ENCODE data around the gene DIO3. TPM values are rescaled to one million over a fixed set of nuclear protein-coding genes. Genes with fewer than 3 reads are reported as not detected.

DIO3 gene
- polyA plus RNA-seq, 3 donors, result not detected

GRCh38 chr14:101601606-101602465 lies 40.5 kb downstream of the DIO3 start:
- DNase-seq, result no peak
- H3K4me2 ChIP-seq (replicated peaks; ENCODE audit: extremely low read depth, low read length, poor library complexity, severe bottlenecking), result no peak overlapping the region
- no peaks in the 10 kb centered on the region for H3K9me3 ChIP-seq (replicated peaks in 1 of 2; ENCODE audit: control insufficient read depth in 1 of 2, insufficient read depth in 1 of 2, low read length in 2 of 2)
- Mint-ChIP-seq H3K36me3 (no peaks in the 10 kb centered on the region), H3K27me3 (ENCODE audit: low read depth in 3 of 3) (peaks cover 3 to 12% (median 4%) of the 10 kb centered on the region in 3 donors), H3K9me3 (peaks cover 0 to 14% (median 8%) of the 10 kb centered on the region in 7 donors), H3K4me1 (peaks cover 4% of the 10 kb centered on the region), H3K4me3 (no peak overlapping the region), H3K27ac (no peak overlapping the region)
- no peaks in the 10 kb centered on the region for H4K20me1 ChIP-seq (ENCODE audit: insufficient read depth, low read length)
- WGBS (ENCODE audit: insufficient coverage), result 97% methylated on average over 34 of the region's 35 CpGs
- H2AFZ ChIP-seq (ENCODE audit: insufficient read depth, low read depth, low read length, poor library complexity, severe bottlenecking), result no peak overlapping the region
- TF ChIP-seq CTCF (IDR thresholded peaks at IDR 0.05), result no peak
- peaks cover 0 to 1% of the 10 kb centered on the region in 2 donors for H3K4me1 ChIP-seq (ENCODE audit: control insufficient read depth in 1 of 2, insufficient read depth in 2 of 2, low read length in 2 of 2)
- intact Hi-C loops (cut with micrococcal nuclease), result no loop called here
- H3K27ac ChIP-seq (ENCODE audit: low read depth in 1 of 2, low read length in 2 of 2), result no peak overlapping the region
- no peaks in the 10 kb centered on the region for H3K27me3 ChIP-seq (ENCODE audit: control insufficient read depth in 2 of 2, insufficient read depth in 2 of 2, low read length in 2 of 2)
- H3K4me3 ChIP-seq (replicated peaks in 1 of 3; ENCODE audit: low read depth in 2 of 3, low read length in 3 of 3), result no peak overlapping the region
- no peak overlapping the region for H3K9ac ChIP-seq (ENCODE audit: insufficient read depth, low read length, poor library complexity, severe bottlenecking)
- no peaks in the 10 kb centered on the region for H3K79me2 ChIP-seq (ENCODE audit: insufficient read depth, low read length)
- H3K36me3 ChIP-seq (replicated peaks in 1 of 2; ENCODE audit: control insufficient read depth in 1 of 2, insufficient read depth in 2 of 2, low read length in 2 of 2), result no peaks in the 10 kb centered on the region

- Histone ChIP-seq H3K4me2 (replicated peaks; ENCODE audit: extremely low read depth, low read length, poor library complexity, severe bottlenecking) (no peak overlapping the region), H3K4me1 (ENCODE audit: control insufficient read depth in 1 of 2, insufficient read depth in 2 of 2, low read length in 2 of 2) (no peaks in the 10 kb centered on the region), H4K20me1 (ENCODE audit: insufficient read depth, low read length) (no peaks in the 10 kb centered on the region), H3K4me3 (replicated peaks in 1 of 3; ENCODE audit: low read depth in 2 of 3, low read length in 3 of 3) (no peak overlapping the region), H3K27ac (ENCODE audit: low read depth in 1 of 2, low read length in 2 of 2) (no peak overlapping the region), H3K27me3 (ENCODE audit: control insufficient read depth in 2 of 2, insufficient read depth in 2 of 2, low read length in 2 of 2) (no peaks in the 10 kb centered on the region), H3K36me3 (replicated peaks in 1 of 2; ENCODE audit: control insufficient read depth in 1 of 2, insufficient read depth in 2 of 2, low read length in 2 of 2) (no peaks in the 10 kb centered on the region), H3K9me3 (replicated peaks in 1 of 2; ENCODE audit: control insufficient read depth in 1 of 2, insufficient read depth in 1 of 2, low read length in 2 of 2) (no peaks in the 10 kb centered on the region), H2AFZ (ENCODE audit: insufficient read depth, low read depth, low read length, poor library complexity, severe bottlenecking) (no peak overlapping the region), H3K79me2 (ENCODE audit: insufficient read depth, low read length) (no peaks in the 10 kb centered on the region), H3K9ac (ENCODE audit: insufficient read depth, low read length, poor library complexity, severe bottlenecking) (no peak overlapping the region)
- intact Hi-C loops (cut with micrococcal nuclease), result no loop called here
- Mint-ChIP-seq H3K9me3 (peaks cover 0 to 14% (median 8%) of the 10 kb centered on the region in 7 donors), H3K36me3 (no peaks in the 10 kb centered on the region), H3K27me3 (ENCODE audit: low read depth in 3 of 3) (peaks cover 3 to 16% (median 6%) of the 10 kb centered on the region in 3 donors), H3K4me3 (no peak overlapping the region), H3K27ac (no peak overlapping the region), H3K4me1 (no peaks in the 10 kb centered on the region)
- DNase-seq, result no peak
- no peak for TF ChIP-seq CTCF (IDR thresholded peaks at IDR 0.05)
- 96% methylated on average over 7 of the region's 12 CpGs for WGBS (ENCODE audit: insufficient coverage)
Measured at GRCh38 chr14:101602466-101602840, 41.2 kb downstream of the DIO3 start.

Measured in CD14-positive monocyte (primary cell).